Stimulated activated CD8-positive, alpha-beta memory T cell treated with anti-CD3 and anti-CD28 coated beads, Interleukin-4, amount 100 ng/mL, for 24 hours (primary cell): ENCODE results near the gene RPL13.
A peak's percentile ranks its signal among the peaks of the same experiment; 100 is the strongest.

ENCODE experiments used
- DNase-seq: peaks from one replicate; pipeline ENCODE4 v3.0.0-alpha.2; 2020; ENCODE audit warnings: low read depth

RPL13 gene

DNA sequence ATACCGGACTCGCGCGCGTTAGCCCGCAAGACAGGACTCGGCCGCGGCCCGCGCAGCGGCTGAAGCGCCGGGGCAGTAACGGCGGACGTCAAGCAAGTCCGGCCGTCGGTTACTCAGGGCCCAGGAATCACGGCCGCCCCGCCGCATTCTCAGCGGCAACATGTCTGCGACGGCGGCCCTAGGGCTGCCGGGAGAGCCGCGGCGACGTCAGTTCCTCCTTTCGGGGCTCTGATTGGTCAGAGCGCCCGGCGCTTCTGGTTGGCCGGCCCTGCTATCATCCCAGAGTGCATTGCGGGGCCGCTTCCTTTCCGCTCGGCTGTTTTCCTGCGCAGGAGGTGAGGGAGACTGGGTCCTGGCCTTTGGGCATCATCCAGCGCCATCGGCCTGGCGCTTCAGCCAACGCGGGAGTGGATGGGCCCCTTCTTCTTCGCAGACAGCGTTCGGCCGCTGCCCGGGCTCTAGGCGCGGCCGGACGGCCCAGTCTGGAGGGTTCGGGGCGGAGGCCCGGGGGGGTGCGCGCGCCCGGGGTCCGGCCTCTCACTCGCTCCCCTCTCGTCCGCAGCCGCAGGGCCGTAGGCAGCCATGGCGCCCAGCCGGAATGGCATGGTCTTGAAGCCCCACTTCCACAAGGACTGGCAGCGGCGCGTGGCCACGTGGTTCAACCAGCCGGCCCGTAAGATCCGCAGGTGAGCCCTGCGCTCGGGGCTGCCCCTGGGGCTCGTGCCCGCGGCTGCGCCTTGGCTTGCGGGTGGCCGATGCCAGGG lies at the start of gene RPL13:
Gene RPL13, plus strand, starts transcription at position 305 of the 764 bp plus-strand sequence. Its CDS starts 278 bp downstream, at position 583.
- DNase-seq: peak; percentile 85

DNA sequence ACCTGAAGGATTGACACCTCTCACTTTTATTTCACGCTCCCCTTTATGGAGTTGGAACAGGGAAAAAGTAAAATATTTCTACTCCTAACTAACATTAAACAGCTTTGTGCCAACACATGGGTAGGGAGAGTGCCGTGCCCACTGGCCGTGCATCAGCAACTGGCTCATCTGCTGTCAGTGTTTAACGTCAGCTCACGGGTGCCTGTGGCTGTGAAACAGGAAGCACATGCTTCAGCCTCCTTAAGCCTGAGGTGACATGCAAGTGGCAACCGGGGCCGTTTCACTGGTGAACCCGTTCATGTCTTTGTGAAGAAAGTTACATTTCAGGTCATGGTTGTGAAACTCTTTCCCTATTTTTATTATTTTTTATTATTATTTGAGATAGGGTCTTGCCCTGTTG lies 49.1 kb upstream of the RPL13 start:
- no peak for DNase-seq

DNA sequence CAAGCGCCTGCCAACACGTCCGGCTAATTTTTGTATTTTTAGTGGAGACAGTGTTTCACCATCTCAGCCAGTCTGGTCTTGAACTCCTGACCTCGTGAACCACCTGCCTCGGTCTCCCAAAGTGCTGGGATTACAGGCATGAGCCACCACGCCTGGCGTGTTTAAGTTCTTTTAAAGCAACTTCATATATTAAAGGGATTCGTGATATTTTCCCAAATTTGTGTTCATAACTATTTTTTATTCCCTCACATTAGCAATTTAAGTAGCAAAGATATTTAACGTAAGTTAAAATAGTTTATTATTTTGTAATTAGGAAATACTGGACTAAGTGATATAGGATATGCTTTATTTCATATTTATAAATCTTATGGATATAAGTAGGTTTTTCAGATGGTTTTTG lies 48.0 kb upstream of the RPL13 start:
- no peak for DNase-seq

DNA sequence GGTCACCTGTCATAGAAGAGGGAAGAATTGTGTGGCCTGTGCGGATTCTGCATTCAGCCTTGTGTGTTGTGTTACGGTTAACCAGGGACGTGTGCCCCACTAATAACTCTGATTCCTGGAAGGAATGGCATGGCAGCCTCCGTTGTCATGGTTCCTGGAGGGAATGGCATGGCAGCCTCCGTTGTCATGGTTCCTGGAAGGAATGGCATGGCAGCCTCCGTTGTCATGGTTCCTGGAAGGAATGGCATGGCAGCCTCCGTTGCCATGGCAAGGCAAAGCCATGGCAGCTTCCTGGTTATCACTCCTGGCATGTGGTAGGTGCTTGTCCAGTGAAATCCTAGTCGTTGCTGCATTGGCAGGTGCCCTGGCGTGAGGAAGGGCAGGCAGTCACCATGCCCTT lies 43.4 kb upstream of the RPL13 start:
- DNase-seq: no peak

DNA sequence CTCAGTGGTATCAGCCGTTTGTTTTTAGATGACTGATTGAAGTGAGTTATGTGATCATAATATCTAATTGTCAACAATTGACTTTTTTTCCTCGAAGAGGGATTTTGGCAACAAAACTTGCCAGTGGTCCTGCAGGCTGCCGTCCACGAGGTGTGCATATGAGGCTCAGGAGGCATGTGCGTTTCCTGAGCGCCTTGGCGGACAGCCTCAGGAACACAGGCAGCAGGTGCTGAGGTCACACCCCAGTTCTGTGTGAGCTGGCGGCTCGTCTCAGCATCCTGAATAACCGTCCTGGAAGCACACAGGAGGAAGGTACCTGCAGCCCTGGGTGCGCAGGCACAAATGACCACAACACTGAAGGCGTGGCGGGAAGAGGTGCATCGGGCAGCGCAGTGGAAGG lies 40.6 kb upstream of the RPL13 start:
- no peak for DNase-seq

DNA sequence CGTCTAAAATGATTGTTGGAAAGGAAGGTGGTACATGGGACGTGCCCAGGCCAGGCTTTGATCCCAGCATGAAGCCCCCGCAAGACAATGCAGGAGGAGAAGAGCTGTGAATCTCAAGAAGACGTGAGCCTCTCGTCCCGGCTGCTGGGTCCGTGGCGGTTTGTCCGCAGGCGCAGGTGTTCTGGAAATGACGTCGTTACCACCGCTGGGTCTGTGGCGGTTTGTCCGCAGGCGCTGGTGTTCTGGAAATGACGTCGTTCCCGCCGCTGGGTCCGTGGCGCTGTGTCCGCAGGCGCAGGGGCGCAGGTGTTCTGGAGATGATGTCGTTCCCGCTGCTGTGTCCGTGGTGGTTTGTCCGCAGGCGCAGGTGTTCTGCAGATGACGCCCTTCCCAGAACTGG lies 38.2 kb upstream of the RPL13 start:
- DNase-seq: no peak

DNA sequence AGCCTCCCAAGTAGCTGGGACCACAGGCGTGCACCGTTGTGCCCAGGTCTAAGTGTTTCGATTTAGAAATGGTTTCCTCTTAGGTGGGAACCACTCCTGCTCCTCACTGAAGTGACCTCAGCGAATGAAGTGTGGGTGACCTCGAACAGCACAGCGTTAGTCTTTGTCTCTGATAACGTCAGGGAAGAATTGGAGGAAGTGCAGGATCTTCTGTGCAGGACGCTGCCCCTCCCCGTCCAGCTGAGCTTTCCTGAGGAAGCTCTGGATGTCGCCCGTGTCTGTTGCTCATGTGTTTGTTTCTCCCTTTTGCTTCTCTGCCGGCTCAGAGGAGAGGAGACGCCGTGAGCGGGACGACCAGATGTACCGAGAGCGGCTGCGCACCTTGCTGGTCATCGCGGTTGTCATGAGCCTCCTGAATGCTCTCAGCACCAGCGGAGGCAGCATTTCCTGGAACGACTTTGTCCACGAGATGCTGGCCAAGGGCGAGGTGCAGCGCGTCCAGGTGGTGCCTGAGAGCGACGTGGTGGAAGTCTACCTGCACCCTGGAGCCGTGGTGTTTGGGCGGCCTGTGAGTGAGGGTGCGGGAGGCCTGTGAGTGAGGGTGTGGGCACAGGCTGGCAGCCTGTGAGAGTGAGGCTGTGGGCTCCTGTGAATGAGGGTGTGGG lies 36.7 kb upstream of the RPL13 start:
- no peak for DNase-seq

DNA sequence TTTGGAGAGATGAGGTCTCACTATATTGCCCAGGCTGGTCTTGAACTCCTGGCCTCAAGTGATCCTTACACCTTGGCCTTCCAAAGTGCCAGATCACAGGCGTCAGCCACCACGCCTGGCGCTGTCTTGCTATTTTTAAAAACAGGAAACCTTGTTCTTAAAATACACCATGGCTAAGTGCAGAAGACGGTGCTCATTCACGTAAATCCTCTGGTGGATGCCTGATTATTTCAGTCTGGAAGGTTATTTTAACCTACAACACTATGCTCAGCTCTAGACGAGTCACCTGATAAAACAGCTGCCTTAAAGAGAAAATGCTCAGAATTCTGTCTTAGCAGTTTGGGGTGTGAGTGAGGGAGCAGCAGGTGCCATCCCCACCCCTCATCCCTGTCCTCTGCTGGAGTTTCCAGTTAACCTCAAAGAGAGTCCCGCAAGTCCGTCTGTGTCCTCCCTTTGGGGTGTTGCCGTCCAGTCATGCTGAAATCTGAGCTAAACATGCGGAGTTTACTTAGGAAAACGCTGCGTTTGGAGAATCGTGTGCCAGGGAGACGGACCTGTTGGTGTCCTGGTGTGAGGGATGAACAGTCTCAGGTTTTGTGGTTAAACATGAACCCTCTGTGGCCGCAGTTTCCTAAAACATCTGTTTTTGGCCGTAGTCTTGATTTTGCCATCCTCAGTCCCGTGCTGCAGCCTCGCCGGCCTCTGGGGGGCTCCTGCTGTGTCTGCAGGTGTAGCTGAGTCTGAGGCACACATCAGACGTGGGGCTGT lies 35.2 kb upstream of the RPL13 start:
- no peak for DNase-seq

DNA sequence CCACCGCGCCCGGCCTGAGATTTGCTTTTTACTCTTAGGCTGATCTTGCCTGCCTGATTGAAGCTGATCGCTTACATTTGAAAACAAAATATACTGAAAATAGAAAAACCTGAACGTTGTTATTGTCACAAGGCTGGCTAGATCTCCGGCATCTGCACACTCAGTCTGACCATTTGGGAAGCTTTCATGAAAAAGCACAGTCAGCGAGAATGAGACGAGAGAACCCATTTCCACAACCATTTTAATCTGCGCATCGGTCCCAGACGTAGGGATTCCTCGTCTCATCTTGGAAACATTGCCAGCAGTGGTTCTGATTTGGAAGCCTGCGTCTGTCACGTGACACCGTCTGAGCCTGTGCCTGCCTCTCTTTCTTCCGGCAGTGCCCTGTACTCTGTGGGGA lies 31.4 kb upstream of the RPL13 start:
- no peak for DNase-seq

DNA sequence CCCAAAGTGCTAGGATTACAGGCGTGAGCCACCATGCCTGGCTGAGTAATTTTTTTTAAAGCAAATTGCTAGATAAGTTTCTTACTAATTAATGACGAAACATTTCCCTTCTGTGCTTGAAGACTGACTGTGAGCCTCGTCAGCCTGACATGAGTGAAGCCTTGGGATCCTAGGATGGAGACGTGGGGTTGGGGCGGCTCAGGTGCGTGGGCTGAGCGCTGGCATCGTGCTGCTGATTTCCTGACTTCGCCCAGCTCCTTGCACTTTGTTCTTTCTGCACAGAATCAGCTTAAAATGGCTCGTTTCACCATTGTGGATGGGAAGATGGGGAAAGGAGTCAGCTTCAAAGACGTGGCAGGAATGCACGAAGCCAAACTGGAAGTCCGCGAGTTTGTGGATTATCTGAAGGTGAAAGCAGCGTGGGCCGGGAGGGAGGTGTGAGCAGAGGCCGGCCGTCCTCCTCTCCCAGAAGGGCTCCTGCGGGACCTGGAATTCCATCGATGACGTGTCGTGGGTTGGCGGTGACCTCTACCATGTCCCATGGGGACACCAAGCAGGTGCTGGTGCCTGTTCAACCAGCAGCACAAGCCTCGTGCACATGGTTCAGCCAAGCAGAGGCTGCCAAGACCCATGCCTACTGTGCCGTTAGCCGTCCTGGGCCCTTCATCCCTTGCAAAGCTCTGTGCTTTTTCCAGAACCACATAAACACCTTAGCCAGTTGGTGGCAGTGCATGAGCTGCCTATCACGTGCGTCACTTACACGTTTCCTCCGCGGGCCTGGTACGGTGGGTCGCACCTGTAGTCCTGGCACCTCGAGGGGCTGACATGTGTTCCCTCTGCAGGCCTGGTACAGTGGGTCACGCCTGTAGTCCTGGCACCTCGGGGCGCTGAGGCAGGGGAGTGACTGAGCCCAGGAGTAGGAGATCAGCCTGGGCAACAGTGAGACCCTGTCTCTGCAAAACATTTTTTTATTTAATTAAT lies 29.8 kb upstream of the RPL13 start:
- DNase-seq: no peak

DNA sequence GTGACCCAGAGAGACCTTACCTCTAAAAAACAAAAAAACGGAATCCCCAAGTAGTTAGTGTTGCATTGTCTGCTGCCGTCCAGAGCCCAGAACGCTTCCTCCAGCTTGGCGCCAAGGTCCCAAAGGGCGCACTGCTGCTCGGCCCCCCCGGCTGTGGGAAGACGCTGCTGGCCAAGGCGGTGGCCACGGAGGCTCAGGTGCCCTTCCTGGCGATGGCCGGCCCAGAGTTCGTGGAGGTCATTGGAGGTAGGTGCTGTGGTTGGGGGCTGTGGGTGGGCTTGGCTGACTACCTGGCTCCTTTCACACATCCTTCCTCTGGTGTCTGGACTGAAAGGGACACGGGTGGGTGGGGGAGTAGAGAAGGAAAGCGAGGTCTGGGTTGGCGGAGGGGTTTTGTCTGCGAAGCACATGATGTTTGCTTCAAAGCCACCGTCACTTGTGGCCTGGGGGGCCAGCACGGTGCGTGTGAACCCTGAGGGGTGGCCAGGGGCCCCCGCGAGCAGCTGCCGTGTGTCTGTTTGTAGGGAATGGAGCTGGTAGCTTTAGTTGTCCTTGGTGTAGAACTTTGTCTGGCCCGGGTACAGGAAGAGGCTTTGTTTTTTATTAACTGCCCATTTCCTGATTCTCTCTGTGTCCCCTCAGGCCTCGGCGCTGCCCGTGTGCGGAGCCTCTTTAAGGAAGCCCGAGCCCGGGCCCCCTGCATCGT lies 28.5 kb upstream of the RPL13 start:
- no peak for DNase-seq

DNA sequence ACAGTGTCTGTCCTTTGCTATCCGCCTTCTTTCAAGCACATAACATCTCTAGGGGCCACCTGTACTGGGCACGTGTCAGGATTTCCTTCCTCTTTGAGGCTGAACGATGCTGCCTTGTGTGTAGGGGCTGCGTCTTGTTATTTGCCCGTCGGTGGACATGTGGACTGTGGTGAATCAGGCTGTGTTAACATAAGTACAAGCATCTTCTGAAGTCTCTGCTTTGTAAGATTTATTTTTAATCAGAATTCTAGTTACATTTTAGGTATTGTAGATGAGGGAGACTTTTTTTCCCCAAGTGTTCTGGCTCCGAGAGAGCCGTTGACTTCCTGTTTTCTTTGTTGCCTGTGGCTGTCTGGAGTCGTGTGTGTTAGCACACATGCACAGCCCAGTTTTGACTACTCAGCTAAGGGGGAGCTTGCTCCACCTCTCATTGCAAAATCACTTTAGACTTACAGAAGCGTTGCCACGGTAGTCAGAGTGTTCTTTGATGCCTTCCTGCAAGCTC lies 26.2 kb upstream of the RPL13 start:
- no peak for DNase-seq

DNA sequence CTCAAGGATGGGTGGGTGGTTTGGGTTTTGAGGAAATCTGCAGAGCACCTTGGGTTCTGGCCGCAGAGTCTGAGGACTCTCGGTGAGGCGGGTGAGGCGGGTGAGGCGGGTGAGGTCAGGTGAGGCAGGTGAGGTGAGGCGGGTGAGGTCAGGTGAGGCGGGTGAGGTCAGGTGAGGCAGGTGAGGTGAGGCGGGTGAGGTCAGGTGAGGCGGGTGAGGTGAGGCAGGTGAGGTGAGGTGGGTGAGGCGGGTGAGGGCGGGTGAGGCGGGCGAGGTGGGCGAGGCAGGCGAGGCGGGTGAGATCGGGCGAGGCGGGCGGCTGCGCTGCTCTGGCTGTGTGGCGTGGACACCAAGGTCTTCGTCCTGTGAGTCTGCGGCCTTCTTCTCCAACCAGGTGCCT lies 24.1 kb upstream of the RPL13 start:
- no peak for DNase-seq

DNA sequence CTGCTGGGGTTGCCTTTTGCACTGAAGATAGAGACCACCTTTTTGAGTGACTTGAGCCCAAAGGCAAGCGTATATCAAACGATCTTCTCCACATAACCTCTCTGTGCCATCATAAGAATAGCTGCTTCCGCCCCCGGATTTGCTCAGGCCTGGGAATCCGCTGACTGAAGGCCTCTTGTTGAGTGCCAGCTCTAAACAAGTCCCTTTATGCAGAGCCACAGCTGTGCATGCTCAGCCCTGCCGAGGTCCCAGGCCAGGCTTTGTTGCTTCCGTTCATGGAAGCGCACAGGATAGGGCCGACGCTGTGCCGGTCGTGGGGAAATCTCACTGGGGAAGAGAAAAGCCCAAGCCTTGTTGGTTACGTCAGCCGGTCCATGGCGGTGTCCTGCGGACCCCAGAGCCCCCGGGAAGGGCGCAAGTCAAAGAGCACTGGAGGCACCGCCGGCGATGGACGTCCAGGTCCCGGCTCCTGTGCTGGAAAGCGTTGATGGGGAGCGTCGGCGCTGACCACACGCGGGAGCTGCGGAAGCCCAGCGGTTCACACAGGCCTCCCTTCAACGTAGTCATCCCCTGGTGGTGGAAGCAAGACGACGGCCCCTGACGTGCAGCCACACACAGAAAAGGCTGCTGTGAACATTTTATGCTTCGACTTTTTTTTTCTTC lies 23.5 kb upstream of the RPL13 start:
- DNase-seq: no peak

DNA sequence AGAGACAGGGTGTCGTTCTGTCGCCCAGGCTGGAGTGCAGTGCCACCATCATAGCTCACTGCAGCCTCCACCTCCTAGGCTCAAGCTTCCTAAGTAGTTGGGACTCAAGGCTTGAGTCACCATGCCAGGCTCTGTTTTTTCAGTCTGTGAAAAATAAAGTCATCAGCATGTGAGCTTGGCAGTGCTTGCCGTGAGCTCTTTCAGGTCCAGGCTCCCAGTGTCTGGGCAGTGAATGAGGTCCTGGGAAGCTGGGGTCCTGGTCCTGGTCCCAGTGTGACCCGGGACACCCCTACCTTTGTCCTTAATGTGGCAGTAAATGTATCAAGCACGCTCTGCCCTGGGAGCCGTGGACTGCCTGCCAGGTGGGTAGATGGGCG lies 22.9 kb upstream of the RPL13 start:
- no peak for DNase-seq

DNA sequence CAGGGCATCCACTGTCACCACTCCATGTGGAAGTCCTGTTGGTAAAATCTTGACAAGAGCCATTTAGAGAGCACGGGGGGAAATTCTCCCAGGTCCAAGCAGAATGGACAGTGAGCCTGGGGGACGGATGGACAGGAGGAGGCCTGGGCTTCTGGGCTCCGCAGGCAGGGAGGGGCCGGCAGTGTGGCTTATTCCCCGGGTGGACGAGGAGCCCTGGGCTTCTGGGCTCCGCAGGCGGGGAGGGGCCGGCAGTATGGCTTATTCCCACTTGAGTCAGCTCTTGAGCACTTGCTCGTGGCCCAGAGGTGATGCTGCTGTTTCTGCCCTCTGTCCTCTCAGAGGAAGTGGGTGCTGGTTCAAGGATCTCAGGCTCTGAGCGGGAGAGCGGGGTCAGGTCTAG lies 22.2 kb upstream of the RPL13 start:
- no peak for DNase-seq

DNA sequence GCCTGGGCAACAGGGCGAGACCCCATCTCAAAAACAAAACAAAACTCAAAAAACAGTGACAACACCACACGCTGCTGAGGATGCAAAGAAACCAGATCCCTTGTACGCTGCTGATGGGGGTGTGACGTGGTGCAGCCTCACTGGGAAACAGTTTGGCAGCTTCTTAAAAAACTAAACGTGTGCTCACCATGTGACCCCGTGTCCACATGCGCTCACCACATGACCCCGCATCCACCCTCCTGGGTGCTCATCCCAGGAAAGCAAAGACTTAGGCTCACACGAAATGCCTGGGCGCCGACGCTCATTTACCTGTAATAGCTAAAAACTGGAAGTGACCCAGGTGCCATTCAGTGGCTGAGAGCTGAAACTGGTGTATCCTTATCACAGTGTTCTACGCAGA lies 19.9 kb upstream of the RPL13 start:
- DNase-seq: no peak

DNA sequence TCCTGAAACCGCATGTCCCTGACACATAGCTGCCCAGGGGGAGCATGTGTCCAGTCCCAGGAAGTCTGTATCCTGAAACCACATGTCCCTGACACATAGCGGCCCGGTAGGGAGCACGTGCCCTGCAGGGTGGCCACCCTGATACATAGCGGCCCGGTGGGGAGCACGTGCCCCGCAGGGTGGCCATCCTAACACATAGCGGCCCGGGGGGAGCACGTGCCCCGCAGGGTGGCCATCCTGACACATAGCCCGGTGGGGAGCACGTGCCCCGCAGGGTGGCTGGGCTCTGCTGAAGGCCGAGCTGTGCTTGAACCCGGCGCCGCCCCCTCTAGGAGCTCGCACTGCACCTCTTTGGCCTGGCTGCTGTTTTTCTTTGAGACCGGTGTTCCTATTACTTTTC lies 18.7 kb upstream of the RPL13 start:
- no peak for DNase-seq

DNA sequence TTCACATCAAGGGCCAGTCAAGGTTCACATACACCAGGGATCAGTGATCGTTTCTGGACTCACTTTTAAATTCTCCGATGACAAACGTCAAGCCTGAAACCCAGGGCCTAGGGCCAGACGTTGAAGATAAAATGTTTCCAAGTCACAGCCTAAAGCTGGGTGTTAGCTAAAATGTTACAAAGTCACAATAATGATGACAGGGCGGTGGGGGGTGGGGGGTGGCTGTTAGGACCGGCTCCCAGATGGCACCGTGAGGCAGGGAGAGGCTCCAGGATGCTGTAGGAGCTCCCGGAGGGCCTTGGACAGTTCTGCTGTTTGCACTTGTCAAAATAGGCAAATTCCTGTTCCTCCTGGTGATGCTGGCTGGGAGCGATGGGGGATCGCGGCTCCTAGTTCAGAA lies 16.4 kb upstream of the RPL13 start:
- no peak for DNase-seq

DNA sequence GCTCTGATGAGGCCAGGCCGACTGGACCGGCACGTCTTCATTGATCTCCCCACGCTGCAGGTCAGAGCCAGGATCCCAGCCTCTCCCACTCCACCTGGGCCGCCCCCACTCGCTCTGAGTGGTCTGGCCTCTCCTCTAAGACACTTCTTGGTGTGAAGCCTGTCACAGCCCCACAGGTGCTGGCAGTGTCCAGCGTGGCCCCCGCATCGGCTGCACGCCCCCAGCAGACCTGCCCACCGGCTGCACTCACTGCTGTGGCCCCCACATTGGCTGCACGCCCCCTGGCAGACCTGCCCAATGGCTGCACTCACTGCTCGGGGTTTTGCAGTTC lies 15.8 kb upstream of the RPL13 start:
- DNase-seq: no peak
